DMS114 treated with DMSO at 0.1 percent for 48 hours (cell line): ENCODE measurements around the gene RGN.
"Not testable (repeated sequence)": the region's sequence is repeated elsewhere in the genome, so short reads cannot be mapped to it uniquely, and the experiment has no call there.

Source experiments
- DNase-seq: peaks from one replicate; lab custom pipeline; 2025; ENCODE audit not compliant: unreplicated experiment; lab: John Stamatoyannopoulos, UW

Gene RGN

GRCh38 chrX:47078129-47079043 lies at the start of gene RGN:
TSS of gene RGN (plus strand) at chrX:47078443. CDS start at chrX:47081145, 2,702 bp downstream.
- DNase-seq = no peak

GRCh38 chrX:47030339-47030738 lies 47.9 kb upstream of the RGN start:
- DNase-seq = peak; percentile 57

- no peak for DNase-seq
These were observed 30.3 kb upstream of the RGN start for GRCh38 chrX:47047989-47048388.

- DNase-seq = no peak
These were observed 18.9 kb upstream of the RGN start for GRCh38 chrX:47059142-47059874.

GRCh38 chrX:47060708-47061107 lies 17.5 kb upstream of the RGN start:
- no peak for DNase-seq

- DNase-seq = no peak
These were observed 16.9 kb upstream of the RGN start for GRCh38 chrX:47061238-47061919.

GRCh38 chrX:47063179-47063578 lies 15.1 kb upstream of the RGN start:
- DNase-seq = no peak

GRCh38 chrX:47068214-47068613 lies 10.0 kb upstream of the RGN start:
- no peak for DNase-seq

GRCh38 chrX:47068720-47069119 lies 9.5 kb upstream of the RGN start:
- DNase-seq = no peak

- DNase-seq = no peak
These were observed 2.1 kb downstream of the RGN start for GRCh38 chrX:47080215-47080914.

- no peak for DNase-seq
These were observed 2.6 kb downstream of the RGN start for GRCh38 chrX:47080915-47081236.

GRCh38 chrX:47091149-47091775 lies 13.0 kb downstream of the RGN start:
- no peak for DNase-seq

- DNase-seq = peak; percentile 12
These were observed 15.0 kb downstream of the RGN start for GRCh38 chrX:47093248-47093647.

- no peak for DNase-seq
These were observed 15.6 kb downstream of the RGN start for GRCh38 chrX:47093860-47094259.

GRCh38 chrX:47097018-47097417 lies 18.8 kb downstream of the RGN start:
- no peak for DNase-seq

GRCh38 chrX:47098338-47099094 lies 20.3 kb downstream of the RGN start:
- no peak for DNase-seq

- no peak for DNase-seq
These were observed 23.0 kb downstream of the RGN start for GRCh38 chrX:47101206-47101605.

- not testable (repeated sequence) for DNase-seq
These were observed 32.8 kb downstream of the RGN start for GRCh38 chrX:47110936-47111615.

GRCh38 chrX:47112316-47112954 lies 34.2 kb downstream of the RGN start:
- DNase-seq = no peak
